ENCODE results near the gene EVL. TPM values are rescaled to one million over a fixed set of nuclear protein-coding genes. Genes with fewer than 3 reads are reported as not detected.

EVL gene
- total RNA-seq, 1 donor from 2014 or later, result 11.7 TPM

- no peak for TF ChIP-seq CTCF (IDR thresholded peaks at IDR 0.05)
- Histone ChIP-seq H3K4me3 (no peak overlapping the region), H3K4me1 (peaks cover 0 to 13% of the 10 kb centered on the region in 2 donors), H3K27me3 (no peaks in the 10 kb centered on the region), H3K27ac (no peak overlapping the region), H3K9me3 (no peaks in the 10 kb centered on the region), H3K36me3 (no peaks in the 10 kb centered on the region)
- DNase-seq (ENCODE audit: low spot score in 2 of 2), result no peak
- intact Hi-C loops (cut with DNase I), result loop anchor here (5.0 kb wide), 2 partner anchors 53 to 72 kb away; no protein-coding TSS in a partner anchor
These were observed 30.2 kb upstream of the EVL start for GRCh38 chr14:100034961-100035500.

- no peak for DNase-seq (ENCODE audit: low spot score in 2 of 2)
- Histone ChIP-seq H3K4me3 (no peak overlapping the region), H3K4me1 (peaks cover 0 to 7% of the 10 kb centered on the region in 2 donors), H3K9me3 (no peaks in the 10 kb centered on the region), H3K27me3 (no peaks in the 10 kb centered on the region), H3K27ac (no peak overlapping the region), H3K36me3 (no peaks in the 10 kb centered on the region)
- intact Hi-C loops (cut with DNase I), result no loop called here
- no peak for TF ChIP-seq CTCF (IDR thresholded peaks at IDR 0.05)
These were observed 29.5 kb upstream of the EVL start for GRCh38 chr14:100035700-100036099.

- Histone ChIP-seq H3K27ac (no peak overlapping the region), H3K36me3 (no peaks in the 10 kb centered on the region), H3K4me3 (no peak overlapping the region), H3K27me3 (no peaks in the 10 kb centered on the region), H3K4me1 (no peaks in the 10 kb centered on the region), H3K9me3 (no peaks in the 10 kb centered on the region)
- DNase-seq (ENCODE audit: low spot score in 2 of 2), result no peak
- intact Hi-C loops (cut with DNase I), result no loop called here
- TF ChIP-seq CTCF (IDR thresholded peaks at IDR 0.05), result no peak
These were observed 27.9 kb upstream of the EVL start for GRCh38 chr14:100037353-100037752.

GRCh38 chr14:100038065-100038464, 27.2 kb upstream of the EVL start:
- intact Hi-C loops (cut with DNase I), result no loop called here
- Histone ChIP-seq H3K4me1 (no peaks in the 10 kb centered on the region), H3K9me3 (no peaks in the 10 kb centered on the region), H3K36me3 (no peaks in the 10 kb centered on the region), H3K27ac (no peak overlapping the region), H3K4me3 (no peak overlapping the region), H3K27me3 (no peaks in the 10 kb centered on the region)
- no peak for TF ChIP-seq CTCF (IDR thresholded peaks at IDR 0.05)
- no peak for DNase-seq (ENCODE audit: low spot score in 2 of 2)

- no peak overlapping the region for H3K4me3 ChIP-seq
- no peaks in the 10 kb centered on the region for H3K27me3 ChIP-seq
- no peaks in the 10 kb centered on the region for H3K36me3 ChIP-seq
- intact Hi-C loops (cut with DNase I), result no loop called here
- TF ChIP-seq CTCF (IDR thresholded peaks at IDR 0.05), result no peak
- DNase-seq (ENCODE audit: low spot score in 2 of 2), result no peak
- no peaks in the 10 kb centered on the region for H3K9me3 ChIP-seq
- no peaks in the 10 kb centered on the region for H3K4me1 ChIP-seq
- no peak overlapping the region for H3K27ac ChIP-seq
These were observed 25.3 kb upstream of the EVL start for GRCh38 chr14:100039903-100040302.

- Histone ChIP-seq H3K9me3 (no peaks in the 10 kb centered on the region), H3K36me3 (no peaks in the 10 kb centered on the region), H3K27me3 (no peaks in the 10 kb centered on the region), H3K4me1 (no peaks in the 10 kb centered on the region), H3K27ac (no peak overlapping the region), H3K4me3 (no peak overlapping the region)
- DNase-seq (ENCODE audit: low spot score in 2 of 2), result no peak
- TF ChIP-seq CTCF (IDR thresholded peaks at IDR 0.05), result no peak
- intact Hi-C loops (cut with DNase I), result no loop called here
These were observed 24.0 kb upstream of the EVL start for GRCh38 chr14:100041271-100041670.
